RKO (cell line): Measurements from ENCODE around the gene PRIMA1.

Experiments used
- DNase-seq: peaks from one replicate; pipeline ENCODE4 v3.0.0-alpha.2; 2016; ENCODE audit warnings: low spot score

Gene PRIMA1

GRCh38 chr14:93674343-93674742 lies 113.9 kb downstream of the PRIMA1 start:
- DNase-seq, result no peak

DNA sequence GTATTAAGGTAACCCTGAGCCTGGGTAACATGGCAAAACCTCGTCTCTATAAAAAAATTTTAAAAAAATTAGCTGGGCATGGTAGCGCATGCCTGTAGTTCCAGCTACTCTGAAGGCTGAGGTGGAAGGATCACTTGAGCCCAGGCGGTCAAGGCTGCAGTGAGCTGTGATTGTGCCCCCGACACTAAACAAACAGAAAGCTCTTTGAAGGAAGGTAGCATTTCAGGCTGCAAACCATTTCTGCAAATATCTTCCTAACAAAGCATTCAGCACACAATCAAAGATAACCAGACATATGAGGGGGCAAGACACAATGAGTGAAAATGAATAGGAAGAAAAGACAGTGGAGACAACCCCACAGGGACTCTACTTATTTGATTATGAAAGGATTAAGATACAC lies 118.7 kb downstream of the PRIMA1 start:
- no peak for DNase-seq
